Activated T-helper 2 cell treated with anti-CD3 and anti-CD28 coated beads, Interferon-gamma antibody, Interleukin-2, Interleukin-4, amounts not matched to agents 10 μg/mL and 5 μg/mL and 100 μg/mL, durations not matched to agents 14 hours and 24 hours and 36 hours (primary cell): Measurements from ENCODE around the gene CCDC81. TPM values are rescaled to one million over a fixed set of nuclear protein-coding genes. Genes with fewer than 3 reads are reported as not detected.

Experiments used
- DNase-seq: peaks from one replicate; pipeline ENCODE4 v3.0.0; 2021; ENCODE audit warnings: low spot score
- H3K27ac Mint-ChIP-seq: one replicate; pipeline ENCODE4 v1.8.0; 2021; ENCODE audit warnings: mixed read lengths
- H3K27me3 Mint-ChIP-seq: one replicate; pipeline ENCODE4 v1.8.0; 2021; ENCODE audit warnings: low read depth, mixed read lengths
- H3K36me3 Mint-ChIP-seq: one replicate; pipeline ENCODE4 v1.8.0; 2021; ENCODE audit warnings: low read depth, mixed read lengths
- H3K4me1 Mint-ChIP-seq: one replicate; pipeline ENCODE4 v1.8.0; 2021; ENCODE audit warnings: low read depth, mixed read lengths
- H3K4me3 Mint-ChIP-seq: one replicate; pipeline ENCODE4 v1.8.0; 2021; ENCODE audit warnings: low read depth, mild to moderate bottlenecking, moderate library complexity, mixed read lengths
- H3K9me3 Mint-ChIP-seq: one replicate; pipeline ENCODE4 v1.8.0; 2021; ENCODE audit warnings: mixed read lengths
- intact Hi-C: fragments of 100-400 bp; cut with micrococcal nuclease; formaldehyde crosslinking; loops from one replicate; pipeline ENCODE4 v1.15.1; 2023
- total RNA-seq: library from RNA; stranded (reverse); gene quantifications from 2 replicates; pipeline ENCODE4 v1.2.3, GENCODE V29; 2022

The CCDC81 gene
- total RNA-seq, 1 donor from 2014 or later = 1.5 TPM

- Mint-ChIP-seq H3K27ac (no peak overlapping the region), H3K4me3 (no peak overlapping the region), H3K27me3 (no peaks in the 10 kb centered on the region), H3K4me1 (peaks cover 11% of the 10 kb centered on the region), H3K36me3 (no peaks in the 10 kb centered on the region), H3K9me3 (no peaks in the 10 kb centered on the region)
- intact Hi-C loops = no loop called here
- DNase-seq = no peak
Observed at GRCh38 chr11:86463120-86463519, 88.4 kb downstream of the CCDC81 start.

- H3K9me3 Mint-ChIP-seq = no peaks in the 10 kb centered on the region
- H3K4me1 Mint-ChIP-seq = peaks cover 11% of the 10 kb centered on the region
- H3K27ac Mint-ChIP-seq = no peak overlapping the region
- no peaks in the 10 kb centered on the region for H3K36me3 Mint-ChIP-seq
- H3K4me3 Mint-ChIP-seq = no peak overlapping the region
- peaks cover 1% of the 10 kb centered on the region for H3K27me3 Mint-ChIP-seq
- DNase-seq = no peak
- intact Hi-C loops = no loop called here
Observed at GRCh38 chr11:86463955-86464354, 89.3 kb downstream of the CCDC81 start.

GRCh38 chr11:86464509-86465221 is 90.0 kb downstream of the CCDC81 start:
- intact Hi-C loops = no loop called here
- Mint-ChIP-seq H3K27ac (no peak overlapping the region), H3K36me3 (no peaks in the 10 kb centered on the region), H3K4me3 (no peak overlapping the region), H3K4me1 (peaks cover 11% of the 10 kb centered on the region), H3K9me3 (no peaks in the 10 kb centered on the region), H3K27me3 (peaks cover 1% of the 10 kb centered on the region)
- no peak for DNase-seq

- Mint-ChIP-seq H3K4me1 (peaks cover 4% of the 10 kb centered on the region), H3K9me3 (no peaks in the 10 kb centered on the region), H3K27me3 (peaks cover 1% of the 10 kb centered on the region), H3K27ac (no peak overlapping the region), H3K4me3 (no peak overlapping the region), H3K36me3 (no peaks in the 10 kb centered on the region)
- intact Hi-C loops = no loop called here
- DNase-seq = no peak
Observed at GRCh38 chr11:86468169-86468568, 93.5 kb downstream of the CCDC81 start.

- Mint-ChIP-seq H3K9me3 (no peaks in the 10 kb centered on the region), H3K27me3 (peaks cover 1% of the 10 kb centered on the region), H3K4me3 (no peak overlapping the region), H3K36me3 (no peaks in the 10 kb centered on the region), H3K27ac (no peak overlapping the region), H3K4me1 (peaks cover 4% of the 10 kb centered on the region)
- intact Hi-C loops = no loop called here
- DNase-seq = no peak
Observed at GRCh38 chr11:86469491-86470388, 95.1 kb downstream of the CCDC81 start.

Other genes starting within 250 kb of the CCDC81 start
- 174 and 182 TPM in 2 replicates for gene EED, start 130.1 kb upstream of the CCDC81 start, total RNA-seq
- gene HIKESHI, start 72.6 kb upstream of the CCDC81 start, total RNA-seq = 49.1 and 56.0 TPM in 2 replicates